ENCODE results near the gene CD2BP2.

Gene CD2BP2

GRCh38 chr16:30367349-30368009 lies 12.4 kb upstream of the CD2BP2 start:
- DNase-seq = no peak
- in situ Hi-C loops (cut with MboI; ENCODE audit: low pct_unique_long_range_greater_than_20kb, low sequenced_read_pairs) = no loop called here

- DNase-seq = no peak
- in situ Hi-C loops (cut with MboI; ENCODE audit: low pct_unique_long_range_greater_than_20kb, low sequenced_read_pairs) = no loop called here
These were observed 11.4 kb upstream of the CD2BP2 start for GRCh38 chr16:30366511-30366910.

- no peak for DNase-seq
- in situ Hi-C loops (cut with MboI; ENCODE audit: low pct_unique_long_range_greater_than_20kb, low sequenced_read_pairs) = no loop called here
These were observed 10.1 kb upstream of the CD2BP2 start for GRCh38 chr16:30365200-30365599.

GRCh38 chr16:30361180-30361579 lies 6.1 kb upstream of the CD2BP2 start:
- in situ Hi-C loops (cut with MboI; ENCODE audit: low pct_unique_long_range_greater_than_20kb, low sequenced_read_pairs) = no loop called here
- no peak for DNase-seq

- DNase-seq = no peak
- in situ Hi-C loops (cut with MboI; ENCODE audit: low pct_unique_long_range_greater_than_20kb, low sequenced_read_pairs) = loop anchor here (10.0 kb wide), 1 partner anchor 45 kb away; the partner anchor contains the start of gene ZNF771
These were observed 4.7 kb upstream of the CD2BP2 start for GRCh38 chr16:30359871-30360170.

GRCh38 chr16:30358990-30359870 lies 4.1 kb upstream of the CD2BP2 start:
- in situ Hi-C loops (cut with MboI; ENCODE audit: low pct_unique_long_range_greater_than_20kb, low sequenced_read_pairs) = loop anchor here (10.0 kb wide), 1 partner anchor 46 kb away; the partner anchor contains the start of gene ZNF771
- DNase-seq = no peak

GRCh38 chr16:30358577-30358936 lies 3.4 kb upstream of the CD2BP2 start:
- DNase-seq = no peak

GRCh38 chr16:30357715-30358576 lies 2.8 kb upstream of the CD2BP2 start:
- DNase-seq = no peak
- in situ Hi-C loops (cut with MboI; ENCODE audit: low pct_unique_long_range_greater_than_20kb, low sequenced_read_pairs) = loop anchor here (10.0 kb wide), 1 partner anchor 47 kb away; the partner anchor contains the start of gene ZNF771

More at GRCh38 chr16:30358577-30358936, 3.4 kb upstream of the CD2BP2 start:
- in situ Hi-C loops (cut with MboI; ENCODE audit: low pct_unique_long_range_greater_than_20kb, low sequenced_read_pairs) = loop anchor here (10.0 kb wide), 1 partner anchor 46 kb away; the partner anchor contains the start of gene ZNF771

GRCh38 chr16:30357085-30357714 lies 2.1 kb upstream of the CD2BP2 start:
- in situ Hi-C loops (cut with MboI; ENCODE audit: low pct_unique_long_range_greater_than_20kb, low sequenced_read_pairs) = loop anchor here (10.0 kb wide), 1 partner anchor 48 kb away; the partner anchor contains the start of gene ZNF771

GRCh38 chr16:30356401-30357084 lies 1.4 kb upstream of the CD2BP2 start:
- DNase-seq = no peak
- in situ Hi-C loops (cut with MboI; ENCODE audit: low pct_unique_long_range_greater_than_20kb, low sequenced_read_pairs) = loop anchor here (10.0 kb wide), 1 partner anchor 48 kb away; the partner anchor contains the start of gene ZNF771

More at GRCh38 chr16:30357085-30357714, 2.1 kb upstream of the CD2BP2 start:
- no peak for DNase-seq

GRCh38 chr16:30355954-30356308 lies 823 bp upstream of the CD2BP2 start:
- in situ Hi-C loops (cut with MboI; ENCODE audit: low pct_unique_long_range_greater_than_20kb, low sequenced_read_pairs) = loop anchor here (10.0 kb wide), 1 partner anchor 49 kb away; the partner anchor contains the start of gene ZNF771
- no peak for DNase-seq

GRCh38 chr16:30354423-30355143 lies 525 bp downstream of the CD2BP2 start:
- in situ Hi-C loops (cut with MboI; ENCODE audit: low pct_unique_long_range_greater_than_20kb, low sequenced_read_pairs) = loop anchor here (10.0 kb wide), 1 partner anchor 50 kb away; the partner anchor contains the start of gene ZNF771
- no peak for DNase-seq

GRCh38 chr16:30353438-30354129 lies 1.5 kb downstream of the CD2BP2 start:
- no peak for DNase-seq
- in situ Hi-C loops (cut with MboI; ENCODE audit: low pct_unique_long_range_greater_than_20kb, low sequenced_read_pairs) = loop anchor here (10.0 kb wide), 1 partner anchor 51 kb away; the partner anchor contains the start of gene ZNF771

- no peak for DNase-seq
- in situ Hi-C loops (cut with MboI; ENCODE audit: low pct_unique_long_range_greater_than_20kb, low sequenced_read_pairs) = loop anchor here (10.0 kb wide), 1 partner anchor 52 kb away; the partner anchor contains the start of gene ZNF771
These were observed 2.4 kb downstream of the CD2BP2 start for GRCh38 chr16:30352488-30353401.

GRCh38 chr16:30351586-30352419 lies 3.3 kb downstream of the CD2BP2 start:
- in situ Hi-C loops (cut with MboI; ENCODE audit: low pct_unique_long_range_greater_than_20kb, low sequenced_read_pairs) = loop anchor here (10.0 kb wide), 1 partner anchor 53 kb away; the partner anchor contains the start of gene ZNF771
- no peak for DNase-seq

Data from KBM-7 (cell line).